Measurements from ENCODE around the gene TRANK1.

GRCh38 chr3:36892457-36893136, 52.3 kb downstream of the TRANK1 start:
- no peak for TF ChIP-seq CTCF (IDR thresholded peaks at IDR 0.05 in 4 of 5, conservative IDR thresholded peaks at IDR 0.05 in 1 of 5)
- no peak for TF ChIP-seq POLR2A (IDR thresholded peaks at IDR 0.05)
